ENCODE data around the gene HMX2.
"Not testable (repeated sequence)": the region's sequence is repeated elsewhere in the genome, so short reads cannot be mapped to it uniquely, and the experiment has no call there.

Gene HMX2

GRCh38 chr10:123175389-123176387, 27.8 kb downstream of the HMX2 start:
- TF ChIP-seq POLR2A (IDR thresholded peaks at IDR 0.05; ENCODE audit: low read length): no peak
- no peak for TF ChIP-seq GATA1 (IDR thresholded peaks at IDR 0.05; ENCODE audit: low read depth, low read length)
- no peak for DNase-seq

GRCh38 chr10:123178390-123178789, 30.5 kb downstream of the HMX2 start:
- DNase-seq: not testable (repeated sequence)

- DNase-seq: no peak
- TF ChIP-seq POLR2A (IDR thresholded peaks at IDR 0.05; ENCODE audit: low read length) (no peak), GATA1 (IDR thresholded peaks at IDR 0.05; ENCODE audit: low read depth, low read length) (no peak)
These were observed 32.5 kb downstream of the HMX2 start for GRCh38 chr10:123180101-123181090.

- peak in 1 of 2 experiments; percentile 7 for DNase-seq
- TF ChIP-seq POLR2A (IDR thresholded peaks at IDR 0.05; ENCODE audit: low read length) (no peak), GATA1 (IDR thresholded peaks at IDR 0.05; ENCODE audit: low read depth, low read length) (no peak)
These were observed 35.8 kb downstream of the HMX2 start for GRCh38 chr10:123183724-123184123.

- no peak for DNase-seq
- TF ChIP-seq POLR2A (IDR thresholded peaks at IDR 0.05; ENCODE audit: low read length): no peak
- TF ChIP-seq GATA1 (IDR thresholded peaks at IDR 0.05; ENCODE audit: low read depth, low read length): no peak
These were observed 39.8 kb downstream of the HMX2 start for GRCh38 chr10:123187781-123188180.

GRCh38 chr10:123191886-123192285, 44.0 kb downstream of the HMX2 start:
- no peak for DNase-seq
- TF ChIP-seq GATA1 (IDR thresholded peaks at IDR 0.05; ENCODE audit: low read depth, low read length) (no peak), POLR2A (IDR thresholded peaks at IDR 0.05; ENCODE audit: low read length) (no peak)

- TF ChIP-seq POLR2A (IDR thresholded peaks at IDR 0.05; ENCODE audit: low read length) (no peak), GATA1 (IDR thresholded peaks at IDR 0.05; ENCODE audit: low read depth, low read length) (no peak)
These were observed 46.1 kb downstream of the HMX2 start for GRCh38 chr10:123194056-123194455.

More at GRCh38 chr10:123194056-123194455, 46.1 kb downstream of the HMX2 start:
- DNase-seq: no peak

Data from erythroblast (primary cell).